ENCODE results near the gene CLCN6.

- TF ChIP-seq POLR2A (IDR thresholded peaks at IDR 0.05; ENCODE audit: low read length) (no peak), GATA1 (IDR thresholded peaks at IDR 0.05; ENCODE audit: low read depth, low read length) (no peak)
Measured at GRCh38 chr1:11800756-11801433, 5.1 kb upstream of the CLCN6 start.
